ENCODE data around the gene CES2.
"Not testable (repeated sequence)": the region's sequence is repeated elsewhere in the genome, so short reads cannot be mapped to it uniquely, and the experiment has no call there.

The CES2 gene

DNA sequence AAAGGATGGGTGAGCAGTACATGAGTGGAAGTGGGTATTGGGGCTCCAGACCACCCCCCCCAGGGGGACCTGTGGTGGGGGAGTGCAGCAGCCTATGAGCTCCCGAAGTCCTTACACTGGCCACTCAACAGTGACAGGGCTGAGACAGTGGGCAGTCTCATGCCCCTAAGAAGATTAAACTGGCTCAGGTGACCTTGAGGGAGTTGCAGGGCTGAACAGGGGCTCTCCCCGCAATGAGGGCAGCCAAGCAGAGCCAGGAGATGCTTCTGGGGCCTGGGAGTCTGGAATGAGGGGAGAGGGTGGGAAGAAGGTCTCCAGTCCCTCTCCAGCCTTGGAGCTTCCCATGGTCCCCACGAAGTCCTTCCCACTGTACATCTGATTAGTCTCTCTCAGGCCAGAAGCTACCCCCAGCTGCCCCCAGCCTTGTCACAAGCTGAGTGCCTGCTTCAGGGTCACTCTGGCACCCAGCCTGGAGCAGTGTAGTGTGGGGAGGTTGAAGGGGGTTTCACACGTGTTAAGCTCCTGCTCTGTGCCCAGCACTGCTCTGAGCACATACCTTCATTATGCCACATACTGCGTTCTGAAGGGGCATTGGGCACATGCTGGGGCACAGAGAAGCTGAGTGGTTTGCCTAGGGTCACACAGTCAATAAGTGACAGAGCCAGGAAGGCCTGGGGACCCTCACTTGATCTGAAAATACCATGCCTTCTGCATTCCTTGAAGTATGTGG is 15.6 kb upstream of the CES2 start:
- no peak for DNase-seq (ENCODE audit: low read depth)

DNA sequence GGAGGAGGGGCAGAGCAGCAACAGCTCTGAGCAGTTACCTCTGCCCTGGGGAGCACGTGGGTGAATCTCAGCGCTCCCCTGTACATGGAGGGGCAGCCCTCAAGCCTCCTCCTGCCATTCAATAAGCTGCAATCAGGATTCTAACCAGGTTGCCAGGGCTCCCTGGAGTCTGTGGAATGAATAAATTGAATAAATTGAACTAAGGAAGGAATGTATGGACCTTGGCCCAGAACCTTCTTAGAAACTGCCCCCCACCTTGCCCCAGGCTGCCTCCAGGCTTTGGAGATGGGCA is 15.1 kb upstream of the CES2 start:
- no peak for DNase-seq (ENCODE audit: low read depth)

DNA sequence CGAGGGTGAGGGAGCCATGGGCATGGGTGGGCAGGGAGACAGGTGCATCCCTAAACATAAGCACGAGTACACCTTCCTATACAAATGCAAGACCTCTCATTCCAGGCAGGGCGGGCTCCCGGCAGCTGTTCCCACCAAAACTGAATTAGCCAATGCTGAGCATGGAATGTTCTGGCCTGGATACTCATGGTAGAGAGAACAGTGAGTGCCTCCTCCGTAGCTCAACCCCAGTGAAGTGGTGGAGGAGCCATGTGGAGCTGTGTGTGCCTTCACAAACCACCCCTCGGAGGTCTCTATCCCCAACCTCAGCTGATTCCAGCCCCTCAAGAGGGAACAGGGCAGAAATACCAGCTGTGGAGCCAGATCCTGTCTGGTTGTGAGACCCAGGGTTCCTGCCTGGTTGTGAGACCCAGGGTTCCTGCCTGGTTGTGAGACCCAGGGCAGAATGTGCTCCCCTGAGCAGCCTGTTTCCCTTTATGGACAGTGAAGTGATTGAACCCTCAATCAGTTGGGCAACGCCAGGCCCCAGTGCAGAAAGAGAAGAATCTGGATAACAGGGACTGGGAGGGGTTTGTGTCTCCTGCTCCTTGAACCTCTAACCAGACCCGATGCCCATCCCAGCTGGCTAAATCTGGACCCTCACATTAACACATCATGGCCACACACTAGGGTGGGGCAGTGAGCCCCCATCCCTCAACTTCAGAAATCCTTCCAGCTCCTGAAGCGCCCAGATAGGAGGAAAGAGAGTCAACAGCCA is 14.2 kb upstream of the CES2 start:
- no peak for DNase-seq (ENCODE audit: low read depth)

DNA sequence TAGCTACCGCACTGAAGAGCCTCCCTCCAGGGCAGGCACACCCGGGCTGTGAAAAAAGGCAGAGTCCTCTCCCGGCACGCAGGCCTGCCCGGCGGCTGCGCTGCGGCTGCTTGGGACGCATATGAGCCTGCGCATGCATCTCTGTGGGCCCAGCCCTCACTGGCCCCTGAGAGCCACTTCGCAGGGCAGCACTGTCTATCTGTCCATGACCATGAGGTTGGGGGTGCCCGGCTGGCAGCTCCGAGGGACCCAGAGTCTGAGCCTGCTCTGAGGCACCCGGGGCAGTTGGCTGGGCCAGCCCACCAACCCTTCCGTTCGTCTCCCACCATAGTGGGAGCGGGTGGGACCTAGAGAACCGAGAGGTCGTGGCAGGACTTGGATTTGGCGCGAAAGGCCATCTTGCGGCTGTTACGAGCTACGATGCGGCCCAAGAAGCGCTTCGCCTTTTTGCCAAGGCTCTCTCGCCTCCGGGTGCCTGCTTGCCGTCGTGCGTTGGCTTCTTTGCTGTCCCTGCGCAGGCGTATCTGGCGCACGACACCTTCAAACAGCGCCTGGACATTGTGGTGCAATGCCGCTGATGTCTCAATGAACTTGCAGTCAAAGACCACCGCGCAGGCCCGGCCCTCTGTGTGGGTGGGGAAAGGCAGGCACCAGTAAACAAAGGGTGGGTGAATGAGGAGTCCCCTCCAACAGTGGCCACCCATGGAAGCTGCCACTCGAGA is 13.4 kb upstream of the CES2 start:
- no peak for DNase-seq (ENCODE audit: low read depth)

DNA sequence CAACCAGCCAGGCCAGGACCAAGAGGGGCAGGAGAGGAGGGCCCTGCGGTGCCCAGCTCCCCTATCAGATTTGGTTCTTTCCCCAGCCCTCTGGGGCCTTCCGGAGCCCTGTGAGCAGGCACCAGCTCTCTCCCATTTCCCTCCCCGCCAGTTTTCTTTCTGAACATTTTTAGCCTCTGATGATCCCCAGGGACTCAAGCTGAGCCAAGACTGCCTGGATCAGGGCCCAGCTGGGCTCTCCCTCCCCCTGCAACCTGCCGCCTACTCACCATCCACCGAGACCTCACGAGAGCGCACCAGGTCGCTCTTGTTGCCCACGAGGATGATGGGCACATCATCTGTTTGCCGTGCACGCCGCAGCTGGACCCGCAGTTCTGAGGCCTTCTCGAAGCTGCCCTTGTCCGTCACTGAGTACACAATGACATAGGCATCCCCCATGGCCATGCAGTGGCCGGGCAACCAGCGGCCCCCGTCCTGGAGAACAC is 12.0 kb upstream of the CES2 start:
- no peak for DNase-seq (ENCODE audit: low read depth)

DNA sequence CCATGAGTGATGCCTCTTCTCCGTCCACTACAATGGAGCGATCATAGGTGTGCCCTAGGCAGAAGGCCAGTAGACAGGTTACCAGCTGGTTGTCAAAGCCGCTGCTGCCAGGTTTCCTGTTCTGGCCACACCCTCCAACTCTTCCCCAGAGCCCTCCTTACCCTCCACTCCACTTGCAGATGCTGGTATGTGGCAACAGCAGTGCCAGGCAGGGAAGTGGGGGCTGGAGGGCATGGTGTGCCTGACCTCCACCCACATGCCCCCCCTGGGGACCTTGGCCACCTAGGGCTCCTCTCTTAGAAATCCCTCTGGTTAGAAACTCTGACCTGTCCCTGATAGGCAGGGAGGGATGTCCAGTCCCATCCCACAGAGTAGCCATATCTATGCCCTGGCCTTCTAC is 11.4 kb upstream of the CES2 start:
- no peak for DNase-seq (ENCODE audit: low read depth)

DNA sequence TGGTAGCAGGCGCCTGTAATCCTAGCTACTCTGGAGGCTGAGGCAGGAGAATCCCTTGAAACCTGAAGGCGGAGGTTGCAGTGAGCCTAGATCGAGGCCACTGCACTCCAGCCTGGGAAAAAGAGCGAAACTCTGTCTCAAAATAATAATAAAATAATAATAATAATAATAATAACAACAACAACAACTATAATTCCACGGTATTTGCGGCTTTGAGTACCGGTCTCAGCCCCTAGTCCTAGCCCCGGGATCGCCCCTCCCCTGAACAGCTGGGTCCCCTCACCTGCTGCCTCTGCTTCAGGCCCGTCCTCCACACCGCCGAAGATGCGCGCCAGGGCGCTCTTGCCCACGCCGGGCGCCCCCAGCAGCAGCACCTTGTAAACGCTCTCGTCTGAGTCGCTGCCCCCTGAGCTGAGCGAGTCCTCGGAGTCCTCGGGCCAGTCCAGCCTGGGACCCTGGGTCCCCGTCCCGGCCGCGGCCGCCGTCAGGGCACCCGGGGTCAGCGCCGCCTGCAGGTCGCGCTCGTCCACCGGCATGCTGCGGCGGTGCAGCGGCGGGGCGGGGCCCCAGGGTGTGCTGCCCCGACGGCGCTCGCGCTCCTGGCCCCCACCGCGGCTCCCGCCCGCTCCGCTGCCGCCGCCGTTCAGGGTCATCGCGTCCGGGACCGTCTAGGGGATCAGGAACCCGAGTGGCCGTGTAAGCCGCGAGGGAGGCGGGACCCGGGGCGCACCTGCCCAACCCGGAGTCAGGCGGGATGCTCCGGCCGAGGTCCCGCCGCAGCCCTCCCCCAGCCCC is 10.6 kb upstream of the CES2 start:
- DNase-seq (ENCODE audit: low read depth), result no peak

DNA sequence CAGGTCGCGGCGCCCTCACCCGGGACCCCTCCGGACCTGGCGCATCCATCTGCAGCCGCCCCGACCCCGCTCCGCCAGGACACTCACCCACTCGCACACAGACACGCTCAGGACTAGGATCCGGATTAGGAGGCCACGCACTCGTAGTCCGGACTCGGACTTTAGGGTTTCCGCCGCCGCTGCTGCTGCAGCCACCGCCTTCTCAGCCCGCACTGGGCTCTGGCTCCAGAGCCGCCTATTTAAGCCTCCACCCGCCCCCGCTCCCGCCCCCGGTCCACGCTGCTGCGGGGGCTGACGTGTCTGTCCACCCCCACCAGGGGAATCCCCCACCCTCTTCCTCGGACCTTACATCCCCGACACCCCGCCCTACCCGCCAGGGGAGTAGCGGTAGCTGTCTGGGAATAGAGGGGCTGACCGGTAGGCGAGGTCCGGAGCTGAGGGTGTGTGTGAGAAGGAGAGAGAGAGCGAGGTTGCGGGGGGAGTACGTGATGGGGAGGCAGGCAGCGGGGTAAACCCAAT is 9.9 kb upstream of the CES2 start, which contains the start of gene RRAD:
Gene RRAD, minus strand, starts transcription at position 214 of the 519 bp plus-strand sequence. CDS start 356 bp downstream, outside the sequence.
- DNase-seq (ENCODE audit: low read depth), result no peak

DNA sequence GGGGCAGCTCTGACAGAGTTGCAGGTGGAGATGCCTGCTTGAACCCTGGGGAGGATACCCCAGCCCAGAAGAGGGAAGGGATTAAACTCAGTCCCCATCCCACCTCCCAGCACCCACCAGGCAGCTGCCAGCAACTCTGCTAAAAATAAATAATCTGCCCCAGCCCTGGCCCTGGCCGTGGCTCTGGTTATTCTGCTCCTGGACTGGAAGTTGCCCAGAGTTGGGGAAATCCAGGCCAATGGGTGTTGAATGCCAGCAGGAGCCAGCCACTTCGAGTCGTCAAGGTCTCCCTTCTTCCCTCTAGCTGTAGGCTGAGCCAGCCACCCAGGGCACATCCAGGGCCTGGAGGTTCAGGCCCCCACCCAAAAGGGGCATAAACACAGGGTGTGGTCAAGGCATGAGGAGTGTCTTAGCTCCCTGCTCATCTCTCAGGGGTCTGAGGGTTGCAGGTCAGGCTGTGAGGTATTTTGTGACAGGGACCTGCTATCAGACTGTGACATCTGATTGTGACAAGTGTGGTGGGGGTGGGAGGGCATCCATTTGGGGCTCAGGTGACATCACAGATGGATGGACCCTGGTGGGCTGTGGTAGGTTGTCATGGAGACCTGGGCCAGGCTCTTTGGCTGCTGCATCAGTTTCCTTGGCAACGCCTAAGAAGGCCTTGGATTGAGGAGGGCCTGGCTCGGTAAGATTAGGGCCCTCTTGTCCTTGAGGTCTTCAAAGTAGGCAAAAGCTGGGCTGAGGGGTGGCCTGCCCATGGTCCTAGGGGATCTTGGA is 9.0 kb upstream of the CES2 start:
- no peak for DNase-seq (ENCODE audit: low read depth)

DNA sequence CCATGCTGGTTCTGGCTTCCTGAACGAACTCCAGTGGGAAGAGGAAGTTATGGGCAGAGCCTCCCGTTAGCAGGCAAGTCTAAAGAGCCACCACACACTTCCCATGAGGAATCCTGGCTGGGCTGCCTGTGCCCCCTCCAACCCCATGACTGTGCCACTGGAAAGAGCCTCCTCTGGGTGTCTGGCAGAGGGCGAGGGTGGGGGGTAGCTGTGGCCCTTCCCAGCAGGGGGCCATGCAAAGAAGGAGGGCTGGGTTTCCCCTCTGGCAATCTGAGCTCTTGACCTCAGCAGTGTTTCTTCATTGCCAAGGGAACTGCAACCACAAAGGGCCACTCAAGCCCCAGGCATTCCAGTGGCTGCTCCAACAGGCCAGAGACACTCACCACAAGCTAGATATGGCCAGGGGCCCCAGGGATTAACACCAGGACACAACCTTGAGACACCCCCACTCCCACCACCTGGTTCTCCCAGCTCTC is 8.3 kb upstream of the CES2 start:
- peak; percentile 83 for DNase-seq (ENCODE audit: low read depth)

DNA sequence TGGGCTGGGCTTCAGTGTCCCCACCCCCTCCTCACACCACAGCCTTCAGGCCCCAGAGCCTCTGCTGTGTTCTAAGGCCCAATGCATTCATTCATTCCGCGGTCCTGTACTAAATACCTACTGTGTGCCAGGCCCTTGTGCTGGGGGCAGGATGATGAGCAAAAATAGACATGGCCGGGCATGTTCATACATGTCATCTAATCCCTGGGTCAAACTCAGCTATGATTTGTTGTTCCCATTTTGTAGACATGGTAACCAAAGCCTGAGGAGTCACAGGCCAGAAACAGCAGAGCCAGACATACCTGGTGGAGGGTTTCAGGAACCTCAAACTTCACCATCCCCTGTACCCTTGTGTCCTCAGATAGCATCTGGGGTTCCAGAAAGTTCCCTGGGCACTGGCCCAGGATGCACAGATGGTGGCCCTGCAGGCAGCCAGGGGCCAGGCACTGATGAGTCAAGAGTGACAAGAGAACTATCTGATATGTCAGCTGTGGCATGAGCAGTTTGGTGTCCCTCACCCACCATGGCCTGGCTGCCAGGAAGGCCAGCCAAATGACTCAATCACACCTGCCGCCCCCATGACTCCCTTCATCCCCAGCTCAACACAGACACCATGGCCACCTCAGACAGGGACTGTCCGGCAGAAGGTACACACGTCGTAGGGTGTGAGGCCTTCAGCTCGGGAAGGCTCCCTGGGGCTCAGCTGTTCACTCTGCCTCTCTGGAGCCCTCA is 7.2 kb upstream of the CES2 start:
- no peak for DNase-seq (ENCODE audit: low read depth)

DNA sequence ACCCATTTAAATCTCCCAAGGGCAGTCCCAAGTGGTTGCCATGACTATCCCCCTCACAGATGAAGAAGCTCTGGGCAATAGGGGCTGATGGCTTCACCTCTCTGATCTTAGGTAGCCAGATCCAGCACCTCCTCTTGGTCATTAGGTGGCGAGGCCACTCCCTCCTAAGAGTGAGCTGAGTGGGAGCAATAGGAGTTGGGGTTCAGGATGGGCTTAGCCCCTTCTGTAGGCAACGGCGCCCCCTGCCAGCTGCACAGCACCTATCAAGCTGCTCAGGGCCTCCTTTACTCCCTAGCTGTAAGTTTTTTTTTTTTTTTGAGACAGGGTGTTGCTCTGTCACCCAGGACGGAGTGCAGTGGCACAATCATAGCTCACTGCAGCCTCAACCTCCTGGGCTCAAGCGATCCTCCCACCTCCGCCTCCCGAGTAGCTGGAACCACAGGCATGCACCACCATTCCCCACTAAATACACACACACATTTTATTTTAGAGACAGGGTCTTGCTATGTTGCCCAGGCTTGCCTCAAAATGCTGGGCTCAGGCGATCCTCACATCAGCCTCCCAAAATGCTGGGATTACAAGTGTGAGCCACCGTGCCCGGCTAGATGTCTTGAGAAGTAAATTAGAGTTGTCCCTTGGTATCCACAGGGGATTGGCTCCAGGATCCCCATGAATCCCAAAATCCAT is 6.5 kb upstream of the CES2 start:
- DNase-seq (ENCODE audit: low read depth), result no peak

DNA sequence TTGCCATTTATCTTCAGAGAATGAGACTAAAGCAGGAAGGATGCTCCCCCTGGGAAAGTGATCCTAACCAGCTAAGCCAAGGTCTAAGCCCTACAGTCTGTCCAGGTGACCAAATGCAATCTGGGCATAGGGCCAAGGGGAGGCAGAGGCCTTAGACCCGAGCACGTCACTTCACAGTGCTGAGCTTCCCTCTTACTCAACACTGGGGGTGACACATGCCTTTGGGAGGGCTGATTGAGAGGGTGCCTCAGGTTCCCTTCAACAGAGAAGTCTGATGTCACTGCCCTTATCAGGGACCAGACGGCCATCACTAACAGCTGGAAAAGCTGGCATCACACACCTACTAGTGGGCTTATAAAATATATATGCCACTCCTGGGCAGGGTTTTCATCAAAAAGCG is 5.1 kb upstream of the CES2 start:
- no peak for DNase-seq (ENCODE audit: low read depth)

DNA sequence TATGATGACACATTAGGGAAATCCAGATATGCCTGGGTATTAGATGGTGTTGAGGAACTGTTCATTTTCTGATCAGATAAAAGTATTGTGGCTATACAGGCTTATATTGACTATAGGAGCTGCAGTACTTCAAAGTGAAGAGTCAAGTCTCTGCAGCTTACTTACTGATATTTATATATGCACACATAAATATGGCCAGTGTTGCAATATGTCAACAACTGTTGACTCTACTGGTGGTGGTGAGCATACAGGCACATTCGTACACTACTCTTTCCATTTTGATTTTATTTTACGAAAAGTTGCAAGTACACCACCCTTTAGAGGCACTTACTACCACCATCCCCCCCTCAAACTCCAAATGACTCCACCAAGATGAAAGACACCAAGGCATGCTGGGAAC is 3.7 kb upstream of the CES2 start:
- DNase-seq (ENCODE audit: low read depth), result no peak

DNA sequence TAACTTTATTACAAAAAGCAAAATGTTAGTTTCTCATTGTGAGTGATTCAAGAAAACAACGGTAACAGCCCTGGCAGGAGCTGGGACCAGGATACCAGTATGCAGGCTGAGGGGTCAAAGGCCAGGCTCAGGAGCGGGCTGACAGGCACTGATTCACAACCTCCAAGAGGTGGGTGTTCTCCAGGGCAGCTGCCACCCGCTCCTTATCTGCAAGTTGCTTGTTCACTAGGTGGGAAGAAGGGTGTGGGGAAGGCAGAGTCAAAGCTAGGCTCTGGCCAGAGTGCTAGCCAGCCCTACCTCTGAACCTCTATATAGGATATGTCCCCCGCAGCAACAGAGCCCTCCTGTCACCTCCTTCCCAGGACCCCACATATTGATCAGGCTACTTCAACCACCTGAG is 3.2 kb upstream of the CES2 start:
- DNase-seq (ENCODE audit: low read depth), result no peak

DNA sequence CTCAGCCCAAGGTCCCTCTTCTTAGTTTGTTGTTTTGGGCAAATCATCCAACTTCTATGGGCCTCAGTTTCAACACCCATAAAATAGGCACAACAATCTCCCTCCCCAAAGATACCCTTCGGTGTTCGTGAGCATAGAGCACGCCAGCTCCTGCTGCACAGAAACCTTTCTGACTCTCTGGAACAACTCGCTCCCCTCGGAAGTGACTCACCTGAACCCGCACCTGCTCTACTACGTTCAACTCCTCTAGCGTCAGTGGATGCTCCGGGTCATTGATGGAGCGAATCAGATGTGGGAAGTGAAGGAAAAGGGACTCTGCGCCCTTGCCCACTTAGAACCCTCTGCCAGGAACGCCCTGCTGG is 1.6 kb upstream of the CES2 start:
- DNase-seq (ENCODE audit: low read depth), result no peak

DNA sequence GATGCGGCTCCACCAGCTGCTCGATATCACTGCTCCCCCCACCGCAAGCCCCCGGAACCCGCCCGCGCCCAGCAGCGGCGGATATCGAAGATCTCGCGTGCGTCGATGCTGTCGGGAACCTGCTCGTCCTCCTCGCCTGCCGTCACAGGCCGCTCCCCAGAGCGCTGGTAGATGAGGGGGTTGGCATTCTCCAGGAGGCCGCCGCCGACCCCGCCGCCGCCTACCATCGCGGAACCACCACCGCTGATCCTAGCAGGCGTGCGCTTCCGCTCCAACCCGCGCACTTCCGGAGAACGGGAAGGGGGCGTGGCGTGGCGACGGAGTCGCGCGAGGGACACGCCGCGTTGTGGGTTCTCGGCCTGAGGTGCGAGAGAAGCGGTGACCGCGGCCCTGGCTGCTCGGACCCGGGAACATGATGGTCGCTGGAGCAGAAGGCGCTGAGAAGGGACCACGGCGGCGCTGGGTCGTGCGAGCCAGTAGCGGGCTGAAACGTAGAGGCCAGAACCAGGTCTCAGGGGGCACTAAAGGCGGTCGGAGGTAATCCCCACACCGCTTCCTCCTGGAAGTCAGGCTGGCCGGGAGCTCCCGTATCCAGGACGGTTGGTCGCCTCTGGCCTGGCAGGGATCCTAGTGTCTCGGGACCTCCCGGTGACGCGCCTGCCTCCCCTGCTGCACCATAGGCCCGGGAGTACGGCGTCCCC is 1.0 kb upstream of the CES2 start, which contains the start of gene CIAO2B:
Gene CIAO2B, minus strand, starts transcription at position 265 of the 701 bp plus-strand sequence. Its CDS starts 38 bp downstream, at position 227.
- peak; percentile 67 for DNase-seq (ENCODE audit: low read depth)

DNA sequence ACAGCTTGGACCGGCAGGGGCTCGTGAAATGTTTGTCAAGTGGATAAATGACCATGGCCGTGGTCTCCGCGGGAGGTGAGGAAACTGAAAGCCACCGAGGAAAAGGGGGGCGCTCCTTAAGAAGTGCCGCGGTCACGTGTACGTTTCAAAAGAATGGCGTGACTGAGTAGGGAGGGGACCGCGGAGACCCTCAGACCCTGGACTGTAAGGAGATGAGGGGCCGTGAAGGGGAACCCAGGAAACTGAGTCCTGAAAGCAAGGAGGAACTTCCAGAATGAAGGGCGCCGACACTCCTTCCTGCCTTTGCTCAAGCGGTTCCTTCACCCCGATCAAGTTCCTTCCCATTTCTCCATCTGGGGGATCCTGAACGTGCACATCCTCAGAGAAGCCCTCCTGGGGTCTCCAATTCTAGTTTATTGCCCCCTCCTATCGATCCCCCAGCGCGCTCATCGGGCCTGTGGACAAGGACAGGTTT is 440 bp upstream of the CES2 start:
- not testable (repeated sequence) for DNase-seq (ENCODE audit: low read depth)

DNA sequence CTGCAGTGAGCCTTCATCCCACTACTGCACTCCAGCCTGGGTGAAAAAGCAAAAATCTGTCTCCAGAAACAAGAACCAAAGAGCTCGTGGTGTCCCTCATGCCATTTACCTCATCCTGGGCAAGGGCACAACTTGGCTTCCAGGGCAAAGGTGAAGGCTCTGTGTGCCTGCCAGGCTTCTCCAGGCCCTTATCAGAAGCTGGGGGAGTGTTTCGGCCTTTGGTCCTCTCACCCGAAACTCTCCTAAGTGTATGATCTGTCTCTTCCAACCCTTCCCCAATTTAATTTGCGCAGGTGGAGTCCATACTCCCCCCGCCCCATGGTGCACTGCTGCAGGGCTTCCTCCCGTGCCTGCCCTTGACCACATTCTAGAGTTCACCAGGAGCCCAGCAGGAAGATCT is 1.1 kb downstream of the CES2 start:
- DNase-seq (ENCODE audit: low read depth), result no peak

All from GM04504 (cell line).